OCI-LY7 (cell line): ENCODE results near the gene FAM229A. TPM values are rescaled to one million over a fixed set of nuclear protein-coding genes. Genes with fewer than 3 reads are reported as not detected.

ENCODE experiments used
- BruUV-seq: library from RNA; stranded (reverse); fragments of 400-500 nt; replicated peaks from 2 replicates; lab custom pipeline; 2021; lab: Mats Ljungman, UMichigan
- CTCF ChIA-PET: fragments of 300-600 bp; sonication (Branson Sonifier 250); formaldehyde crosslinking; loops from one replicate; lab custom pipeline; 2022; ENCODE audit warnings: antibody characterized with exemption; ENCODE audit not compliant: unreplicated experiment; lab: Charles Lee
- POLR2A ChIA-PET: fragments of 300-600 bp; sonication (Branson Sonifier 250); formaldehyde crosslinking; loops from one replicate; lab custom pipeline; 2022; ENCODE audit warnings: antibody characterized with exemption; lab: Charles Lee
- DNase-seq: peaks from one replicate; pipeline ENCODE4 v3.0.0-alpha.2; 2015; ENCODE audit warnings: low spot score
- H2AFZ ChIP-seq: fragments of 200-600 bp; sonication (generic), shearing (Covaris generic); 2 replicates; pipeline ENCODE4 v1.6.1; 2014; ENCODE audit warnings: mild to moderate bottlenecking, antibody characterized with exemption, low read length, moderate library complexity
- H3K27ac ChIP-seq: fragments of 200-600 bp; sonication (generic); 2 replicates; pipeline ENCODE4 v1.5.1; 2014; ENCODE audit warnings: mixed run types, low read depth, mild to moderate bottlenecking, moderate library complexity, low read length, inconsistent platforms; ENCODE audit not compliant: poor library complexity, severe bottlenecking
- H3K36me3 ChIP-seq: fragments of 200-600 bp; sonication (generic); 2 replicates; pipeline ENCODE4 v1.6.1; 2014; ENCODE audit warnings: mild to moderate bottlenecking, antibody characterized with exemption, low read length, moderate library complexity, mixed read lengths; ENCODE audit not compliant: insufficient read depth
- H3K4me1 ChIP-seq: fragments of 200-600 bp; sonication (generic); 2 replicates; pipeline ENCODE4 v1.5.1; 2014; ENCODE audit warnings: mild to moderate bottlenecking, low read length; ENCODE audit not compliant: insufficient read depth, poor library complexity, severe bottlenecking
- H3K4me2 ChIP-seq: fragments of 200-600 bp; sonication (generic); 2 replicates; pipeline ENCODE4 v1.6.1; 2014; ENCODE audit warnings: mild to moderate bottlenecking, low read length
- H3K4me3 ChIP-seq: fragments of 200-600 bp; sonication (generic); 2 replicates; pipeline ENCODE4 v1.5.1; 2014; ENCODE audit warnings: mild to moderate bottlenecking, low read depth, low read length; ENCODE audit not compliant: poor library complexity, severe bottlenecking
- H3K79me2 ChIP-seq: fragments of 200-600 bp; sonication (generic); 2 replicates; pipeline ENCODE4 v1.6.1; 2016; ENCODE audit warnings: low read depth, mild to moderate bottlenecking, low read length, moderate library complexity, mixed read lengths; ENCODE audit not compliant: insufficient read depth
- H3K9me2 ChIP-seq: fragments of 200-600 bp; sonication (generic); 2 replicates; pipeline ENCODE4 v1.6.1; 2016; ENCODE audit warnings: mild to moderate bottlenecking, low read length, mixed read lengths; ENCODE audit not compliant: insufficient read depth
- H3K9me3 ChIP-seq: fragments of 200-600 bp; sonication (generic); 2 replicates; pipeline ENCODE4 v1.6.1; 2014; ENCODE audit warnings: mild to moderate bottlenecking, mixed run types, low read length, mixed read lengths
- H4K20me1 ChIP-seq: fragments of 200-600 bp; sonication (generic); 2 replicates; pipeline ENCODE4 v1.6.1; 2014; ENCODE audit warnings: mild to moderate bottlenecking, antibody characterized with exemption, low read length, moderate library complexity, mixed read lengths; ENCODE audit not compliant: insufficient read depth
- CTCF ChIP-seq: fragments of 200-600 bp; sonication (generic); conservative IDR thresholded peaks from 2 replicates; pipeline ENCODE4 v1.5.1; 2014; ENCODE audit warnings: mild to moderate bottlenecking, antibody characterized with exemption, low read length, moderate library complexity, mixed read lengths
- EZH2phosphoT487 ChIP-seq: fragments of 200-600 bp; sonication (generic); IDR thresholded peaks from 2 replicates; pipeline ENCODE4 v1.6.1; 2018; ENCODE audit warnings: low read depth, borderline replicate concordance, mild to moderate bottlenecking, mixed run types, antibody characterized with exemption, low read length, moderate library complexity, mixed read lengths
- intact Hi-C: fragments of 100-400 bp; cut with micrococcal nuclease; formaldehyde crosslinking; loops from one replicate; pipeline ENCODE4 v1.10.0; 2022; ENCODE audit not compliant: unreplicated experiment
- total RNA-seq, 2 experiments: library from RNA; depleted of rRNA in 1 of 2; stranded (reverse); fragments of >200 nt in 1 of 2; shearing (Covaris generic) in 1 of 2; gene quantifications; 2 replicates each; pipeline ENCODE4 v1.2.3, GENCODE V29; 2014 to 2022

Gene FAM229A
- total RNA-seq, 2 experiments from 2014 or later = 3.2 to 16.5 TPM

DNA sequence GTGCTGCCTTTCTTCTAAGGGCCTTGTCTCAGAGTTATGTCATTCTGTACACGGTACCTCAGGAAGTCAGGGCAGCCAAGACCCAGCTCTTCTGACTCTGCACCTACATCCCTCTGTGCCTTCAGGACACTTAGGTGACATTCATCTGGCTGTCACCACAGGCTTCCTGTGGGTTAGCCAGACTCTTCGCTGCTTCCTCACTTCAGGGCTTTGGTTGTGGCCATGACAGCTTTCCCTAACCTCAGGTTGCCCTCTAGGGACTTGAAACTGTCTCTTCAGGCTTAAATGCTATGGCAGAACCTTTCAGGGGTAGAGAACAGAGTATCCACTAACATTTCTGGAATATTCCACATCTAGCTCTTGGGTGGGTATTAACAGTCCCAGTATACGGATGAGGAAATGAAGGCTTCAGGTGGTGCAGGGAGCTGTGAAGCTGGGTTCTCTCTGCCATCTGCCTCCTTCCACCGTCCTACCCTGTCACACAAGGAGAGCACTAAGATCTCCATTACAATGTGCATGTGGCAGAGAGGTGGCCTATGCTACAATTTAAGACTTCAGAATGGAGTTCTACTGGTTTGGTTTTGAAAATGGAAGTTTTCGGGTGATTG lies 10.0 kb upstream of the FAM229A start:
- H3K36me3 ChIP-seq = peaks cover 62% of the 10 kb centered on the region; the same call in 1 of the 2 replicates
- no peaks in the 10 kb centered on the region for H3K9me2 ChIP-seq
- H3K4me2 ChIP-seq = no peak overlapping the region
- CTCF ChIA-PET = no interaction called here
- TF ChIP-seq CTCF (peak; percentile 60), EZH2phosphoT487 (no peak)
- H3K9me3 ChIP-seq = no peaks in the 10 kb centered on the region
- H3K4me3 ChIP-seq = no peak overlapping the region
- peak; percentile 59 for DNase-seq
- POLR2A ChIA-PET = interaction anchor here (0.7 kb wide), 1 partner anchor 119 kb away, joined by 3 read pairs; no protein-coding TSS in a partner anchor
- no TSS peak for BruUV-seq
- no peaks in the 10 kb centered on the region for H3K79me2 ChIP-seq
- H3K27ac ChIP-seq = no peak overlapping the region
- intact Hi-C loops = no loop called here
- H4K20me1 ChIP-seq = no peaks in the 10 kb centered on the region
- H2AFZ ChIP-seq = no peak overlapping the region
- peaks cover 7% of the 10 kb centered on the region for H3K4me1 ChIP-seq

- Histone ChIP-seq H3K79me2 (no peaks in the 10 kb centered on the region), H3K4me1 (peaks cover 7% of the 10 kb centered on the region), H3K4me2 (no peak overlapping the region), H3K9me2 (no peaks in the 10 kb centered on the region), H3K4me3 (no peak overlapping the region), H3K9me3 (no peaks in the 10 kb centered on the region), H2AFZ (no peak overlapping the region), H3K27ac (no peak overlapping the region), H4K20me1 (no peaks in the 10 kb centered on the region), H3K36me3 (peaks cover 30% of the 10 kb centered on the region; the same call in 1 of the 2 replicates)
- no peak for TF ChIP-seq EZH2phosphoT487
- TF ChIP-seq CTCF = no peak
- intact Hi-C loops = no loop called here
- CTCF ChIA-PET = no interaction called here
- no peak for DNase-seq
- BruUV-seq = no TSS peak
- POLR2A ChIA-PET = no interaction called here
These were observed 5.8 kb upstream of the FAM229A start for GRCh38 chr1:32367912-32368635.

DNA sequence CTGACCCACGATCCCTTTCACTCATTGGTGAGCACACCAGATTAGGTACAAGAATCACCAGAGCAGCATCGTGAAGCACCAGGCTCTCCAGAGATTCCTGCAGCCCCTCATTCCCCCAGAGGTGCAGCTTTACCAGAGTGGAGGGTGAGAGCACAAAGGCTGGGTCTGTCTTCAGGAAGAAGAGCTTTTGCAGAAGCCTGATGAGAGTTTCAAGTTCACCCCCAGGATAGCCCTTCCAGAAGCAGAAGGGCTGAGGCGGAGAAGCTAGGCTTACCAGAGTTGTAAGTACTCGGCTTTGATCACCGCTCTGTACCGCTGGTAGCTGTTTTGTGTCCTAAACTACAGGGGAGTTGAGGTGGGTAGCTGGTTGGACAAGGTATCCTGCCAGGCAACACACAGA lies 3.2 kb upstream of the FAM229A start:
- Histone ChIP-seq H2AFZ (no peak overlapping the region), H3K4me2 (no peak overlapping the region), H3K4me3 (no peak overlapping the region), H3K36me3 (peaks cover 15% of the 10 kb centered on the region; the same call in 1 of the 2 replicates), H3K9me2 (no peaks in the 10 kb centered on the region), H3K27ac (no peak overlapping the region), H3K79me2 (no peaks in the 10 kb centered on the region), H4K20me1 (no peaks in the 10 kb centered on the region), H3K9me3 (no peaks in the 10 kb centered on the region), H3K4me1 (peaks cover under 1% of the 10 kb centered on the region)
- intact Hi-C loops = no loop called here
- CTCF ChIA-PET = no interaction called here
- POLR2A ChIA-PET = interaction anchor here (0.7 to 1.2 kb wide), 2 partner anchors 21 to 33 kb away, joined by 3 read pairs; no protein-coding TSS in a partner anchor
- BruUV-seq = no TSS peak
- DNase-seq = no peak
- no peak for TF ChIP-seq CTCF
